Stimulated activated CD4-positive, alpha-beta T cell treated with anti-CD3 and anti-CD28 coated beads, Interleukin-15, amount 100 ng/mL, for 48 hours (primary cell): ENCODE measurements around the gene GPX6.
"Not testable (repeated sequence)": the region's sequence is repeated elsewhere in the genome, so short reads cannot be mapped to it uniquely, and the experiment has no call there.

ENCODE experiments used
- DNase-seq, 2 donors: peaks; one replicate each; pipeline ENCODE4 v3.0.0-alpha.2; 2020; ENCODE audit warnings: low read depth in 2 of 2

The GPX6 gene

GRCh38 chr6:28525496-28526039 is 10.0 kb upstream of the GPX6 start, which contains the start of gene GPX5:
TSS of gene GPX5 (plus strand) at chr6:28525881. CDS start at chr6:28526014, 133 bp downstream.
- DNase-seq: no peak

- DNase-seq: peak in 1 of 2 donors; percentile 13
Measured at GRCh38 chr6:28523241-28523622, 7.6 kb upstream of the GPX6 start.

GRCh38 chr6:28522594-28523240 is 7.1 kb upstream of the GPX6 start:
- no peak for DNase-seq

GRCh38 chr6:28517964-28518363 is 2.4 kb upstream of the GPX6 start:
- no peak for DNase-seq

GRCh38 chr6:28512387-28512786 is 3.2 kb downstream of the GPX6 start:
- not testable (repeated sequence) for DNase-seq

GRCh38 chr6:28511628-28512300 is 3.8 kb downstream of the GPX6 start:
- DNase-seq: no peak

GRCh38 chr6:28506807-28507475 is 8.7 kb downstream of the GPX6 start:
- no peak for DNase-seq

- DNase-seq: no peak
Measured at GRCh38 chr6:28505733-28506132, 9.9 kb downstream of the GPX6 start.

GRCh38 chr6:28502709-28503305 is 12.8 kb downstream of the GPX6 start:
- not testable (repeated sequence) for DNase-seq

- not testable (repeated sequence) for DNase-seq
Measured at GRCh38 chr6:28502136-28502535, 13.5 kb downstream of the GPX6 start.

- DNase-seq: no peak
Measured at GRCh38 chr6:28501259-28501658, 14.3 kb downstream of the GPX6 start.

- no peak for DNase-seq
Measured at GRCh38 chr6:28497893-28498292, 17.7 kb downstream of the GPX6 start.

GRCh38 chr6:28497306-28497705 is 18.3 kb downstream of the GPX6 start:
- DNase-seq: no peak

GRCh38 chr6:28496099-28496779 is 19.4 kb downstream of the GPX6 start:
- no peak for DNase-seq

- no peak for DNase-seq
Measured at GRCh38 chr6:28491984-28492317, 23.6 kb downstream of the GPX6 start.

- DNase-seq: no peak
Measured at GRCh38 chr6:28490205-28490890, 25.2 kb downstream of the GPX6 start.

GRCh38 chr6:28489366-28490204 is 26.0 kb downstream of the GPX6 start:
- peak; percentile 31 to 38 for DNase-seq

GRCh38 chr6:28488916-28489365 is 26.7 kb downstream of the GPX6 start:
- DNase-seq: peak; percentile 4 to 15

- no peak for DNase-seq
Measured at GRCh38 chr6:28486988-28487742, 28.4 kb downstream of the GPX6 start.
